MCF 10A (cell line): ENCODE results near the gene GRID1. TPM values are rescaled to one million over a fixed set of nuclear protein-coding genes. Genes with fewer than 3 reads are reported as not detected.

Experiments
- BruUV-seq: library from RNA; stranded (reverse); fragments of 400-500 nt; replicated peaks from 2 replicates; lab custom pipeline; 2021; lab: Mats Ljungman, UMichigan
- CTCF ChIA-PET: fragments of 300-600 bp; sonication (Branson Sonifier 250); formaldehyde crosslinking; extraction: SDS; loops from one replicate; lab custom pipeline; 2021; ENCODE audit warnings: antibody characterized with exemption, inconsistent platforms; lab: Yijun Ruan, JAX
- POLR2A ChIA-PET: fragments of 300-600, 350-650 bp; sonication (Branson Sonifier 250); formaldehyde crosslinking; extraction: SDS; loops from one replicate; lab custom pipeline; 2020; ENCODE audit warnings: antibody characterized with exemption, inconsistent platforms; lab: Yijun Ruan, JAX
- DNase-seq: peaks from one replicate; pipeline ENCODE4 v3.0.0-alpha.2; 2018; ENCODE audit not compliant: unreplicated experiment
- H3K27ac Mint-ChIP-seq: one replicate; pipeline ENCODE4 v1.8.0; 2022; ENCODE audit warnings: mild to moderate bottlenecking, low read depth, mixed read lengths; ENCODE audit not compliant: unreplicated experiment
- H3K27me3 Mint-ChIP-seq: one replicate; pipeline ENCODE4 v1.8.0; 2022; ENCODE audit warnings: mixed read lengths; ENCODE audit not compliant: insufficient read depth, unreplicated experiment
- H3K36me3 Mint-ChIP-seq: one replicate; pipeline ENCODE4 v1.8.0; 2022; ENCODE audit warnings: mild to moderate bottlenecking, moderate library complexity, mixed read lengths; ENCODE audit not compliant: insufficient read depth, unreplicated experiment
- H3K4me1 Mint-ChIP-seq: one replicate; pipeline ENCODE4 v1.8.0; 2022; ENCODE audit warnings: mixed read lengths; ENCODE audit not compliant: insufficient read depth, unreplicated experiment
- H3K4me3 Mint-ChIP-seq: one replicate; pipeline ENCODE4 v1.8.0; 2022; ENCODE audit warnings: mild to moderate bottlenecking, moderate library complexity, mixed read lengths; ENCODE audit not compliant: unreplicated experiment
- H3K9me3 Mint-ChIP-seq: one replicate; pipeline ENCODE4 v1.8.0; 2022; ENCODE audit warnings: mixed read lengths; ENCODE audit not compliant: unreplicated experiment
- intact Hi-C: fragments of 100-400 bp; cut with micrococcal nuclease; formaldehyde crosslinking; loops from 2 replicates; pipeline ENCODE4 v1.14.1; 2022
- total RNA-seq: library from RNA; stranded (reverse); gene quantifications from 2 replicates; pipeline ENCODE4 v1.2.3, GENCODE V29; 2022
- TF ChIP-seq, protein P1 (sequence below): fragments of 200-600 bp; IDR thresholded peaks from one replicate; pipeline ENCODE4 v1.8.0; 2022; ENCODE audit warnings: antibody characterized with exemption, mild to moderate bottlenecking; ENCODE audit not compliant: unreplicated experiment

GRID1 gene
- total RNA-seq, 1 experiment from 2014 or later: not detected

DNA sequence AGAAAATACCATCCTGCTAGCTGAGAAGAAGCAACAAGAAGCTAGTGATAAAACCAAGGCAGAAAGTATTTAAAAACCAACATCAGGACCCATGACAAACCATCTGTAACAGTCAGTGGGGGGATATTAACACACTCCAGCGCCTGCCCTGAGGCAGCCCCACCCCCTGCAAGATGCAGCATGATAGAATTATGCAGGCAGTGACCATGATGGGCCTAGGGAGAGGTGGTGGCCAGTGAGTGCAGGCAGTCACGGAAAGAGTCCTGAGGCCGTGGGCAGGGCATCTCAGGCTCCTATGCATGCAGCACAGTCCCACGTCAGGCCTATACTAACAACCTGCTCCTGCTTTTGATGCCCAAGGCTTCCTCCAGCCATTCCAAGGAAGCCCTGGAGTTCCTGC, 686.9 kb downstream of the GRID1 start:
- H3K27ac Mint-ChIP-seq: no peak overlapping the region
- H3K36me3 Mint-ChIP-seq: no peaks in the 10 kb centered on the region
- TF ChIP-seq, protein P1, sequence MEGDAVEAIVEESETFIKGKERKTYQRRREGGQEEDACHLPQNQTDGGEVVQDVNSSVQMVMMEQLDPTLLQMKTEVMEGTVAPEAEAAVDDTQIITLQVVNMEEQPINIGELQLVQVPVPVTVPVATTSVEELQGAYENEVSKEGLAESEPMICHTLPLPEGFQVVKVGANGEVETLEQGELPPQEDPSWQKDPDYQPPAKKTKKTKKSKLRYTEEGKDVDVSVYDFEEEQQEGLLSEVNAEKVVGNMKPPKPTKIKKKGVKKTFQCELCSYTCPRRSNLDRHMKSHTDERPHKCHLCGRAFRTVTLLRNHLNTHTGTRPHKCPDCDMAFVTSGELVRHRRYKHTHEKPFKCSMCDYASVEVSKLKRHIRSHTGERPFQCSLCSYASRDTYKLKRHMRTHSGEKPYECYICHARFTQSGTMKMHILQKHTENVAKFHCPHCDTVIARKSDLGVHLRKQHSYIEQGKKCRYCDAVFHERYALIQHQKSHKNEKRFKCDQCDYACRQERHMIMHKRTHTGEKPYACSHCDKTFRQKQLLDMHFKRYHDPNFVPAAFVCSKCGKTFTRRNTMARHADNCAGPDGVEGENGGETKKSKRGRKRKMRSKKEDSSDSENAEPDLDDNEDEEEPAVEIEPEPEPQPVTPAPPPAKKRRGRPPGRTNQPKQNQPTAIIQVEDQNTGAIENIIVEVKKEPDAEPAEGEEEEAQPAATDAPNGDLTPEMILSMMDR: no peak
- no peaks in the 10 kb centered on the region for H3K27me3 Mint-ChIP-seq
- intact Hi-C loops: no loop called here
- no peak for DNase-seq
- POLR2A ChIA-PET: no interaction called here
- H3K9me3 Mint-ChIP-seq: no peaks in the 10 kb centered on the region
- BruUV-seq: no TSS peak
- CTCF ChIA-PET: no interaction called here
- H3K4me1 Mint-ChIP-seq: no peaks in the 10 kb centered on the region
- no peak overlapping the region for H3K4me3 Mint-ChIP-seq

DNA sequence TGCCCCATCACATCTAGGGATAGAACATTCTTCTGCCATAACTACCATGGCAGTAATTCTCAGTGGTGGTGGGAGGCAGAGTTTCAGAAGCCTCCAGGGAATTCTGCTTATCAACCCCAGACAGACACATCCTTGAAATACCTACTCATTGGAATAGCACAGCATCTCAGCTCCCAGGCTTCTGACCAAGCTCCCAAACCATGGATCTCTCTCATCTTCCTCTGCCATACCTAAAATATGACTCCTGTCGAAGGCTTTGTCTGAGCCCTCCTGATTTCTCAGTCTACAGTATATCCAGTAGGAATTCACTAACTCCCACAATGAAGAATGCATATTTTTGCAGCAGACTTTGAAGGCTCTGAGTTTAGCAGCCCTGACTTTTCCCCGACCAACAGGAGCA, 687.5 kb downstream of the GRID1 start:
- TF ChIP-seq, protein P1: no peak
- Mint-ChIP-seq H3K27me3 (no peaks in the 10 kb centered on the region), H3K36me3 (no peaks in the 10 kb centered on the region), H3K27ac (no peak overlapping the region), H3K4me1 (no peaks in the 10 kb centered on the region), H3K9me3 (no peaks in the 10 kb centered on the region), H3K4me3 (no peak overlapping the region)
- DNase-seq: no peak
- intact Hi-C loops: no loop called here
- no TSS peak for BruUV-seq
- CTCF ChIA-PET: no interaction called here
- POLR2A ChIA-PET: interaction anchor here (0.7 to 1.2 kb wide), 2 partner anchors 37 to 1101 kb away, joined by 3 read pairs; no protein-coding TSS in a partner anchor

DNA sequence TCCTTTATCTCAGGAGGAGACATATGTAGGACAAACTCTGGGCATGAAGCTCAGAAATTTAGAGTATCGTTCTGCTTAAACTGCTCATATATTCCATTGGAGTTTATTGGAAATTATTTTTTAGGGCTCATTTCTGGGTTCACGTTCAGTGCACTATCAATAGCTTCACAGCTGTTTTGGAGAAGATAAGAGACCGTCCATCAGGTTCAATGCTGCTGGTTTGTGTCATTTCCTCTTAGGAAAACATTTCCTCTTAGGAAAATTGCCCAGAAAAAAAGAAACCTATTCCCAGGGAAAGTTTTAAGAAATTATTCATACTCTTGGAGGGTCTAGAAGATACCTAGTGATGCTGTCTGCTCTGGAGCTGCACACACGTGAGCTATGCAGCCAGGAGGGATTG, 691.7 kb downstream of the GRID1 start:
- POLR2A ChIA-PET: no interaction called here
- Mint-ChIP-seq H3K4me3 (no peak overlapping the region), H3K27ac (no peak overlapping the region), H3K36me3 (no peaks in the 10 kb centered on the region), H3K9me3 (peaks cover 15% of the 10 kb centered on the region), H3K4me1 (no peaks in the 10 kb centered on the region), H3K27me3 (no peaks in the 10 kb centered on the region)
- CTCF ChIA-PET: interaction anchor here (0.6 to 0.7 kb wide), 2 partner anchors 34 to 1299 kb away, joined by 3 to 4 read pairs; no protein-coding TSS in a partner anchor
- DNase-seq: no peak
- intact Hi-C loops: no loop called here
- TF ChIP-seq, protein P1: no peak
- no TSS peak for BruUV-seq

DNA sequence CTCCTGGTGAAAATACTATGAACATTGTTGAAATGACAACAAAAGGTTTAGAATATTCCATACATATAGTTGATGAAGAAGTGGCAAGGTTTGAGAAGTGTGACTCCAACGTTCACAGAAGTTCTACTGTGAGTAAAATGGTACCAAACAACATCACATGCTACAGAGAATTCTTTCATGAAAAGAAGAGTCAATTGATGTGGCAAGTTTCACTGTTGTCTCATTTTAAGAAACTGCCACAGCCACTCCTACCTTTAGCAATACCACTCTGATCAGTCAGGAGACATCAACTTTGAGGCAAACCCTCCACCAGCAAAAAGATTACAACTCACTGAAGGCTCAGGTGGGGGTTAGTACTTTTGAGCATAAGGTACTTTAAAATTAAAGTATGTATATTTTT, 693.3 kb downstream of the GRID1 start:
- no TSS peak for BruUV-seq
- TF ChIP-seq, protein P1: no peak
- H3K4me3 Mint-ChIP-seq: no peak overlapping the region

More for the DNA sequence above, 693.3 kb downstream of the GRID1 start:
- no peak for DNase-seq
- H3K27ac Mint-ChIP-seq: no peak overlapping the region
- H3K27me3 Mint-ChIP-seq: no peaks in the 10 kb centered on the region
- H3K36me3 Mint-ChIP-seq: no peaks in the 10 kb centered on the region
- H3K4me1 Mint-ChIP-seq: no peaks in the 10 kb centered on the region
- H3K9me3 Mint-ChIP-seq: peaks cover 15% of the 10 kb centered on the region
- CTCF ChIA-PET: no interaction called here
- intact Hi-C loops: no loop called here
- POLR2A ChIA-PET: no interaction called here
